GM15510 (cell line): ENCODE data around the gene FUS.

ENCODE experiments used
- POLR2A ChIP-seq: IDR thresholded peaks from 3 replicates; pipeline ENCODE4 v1.6.1; 2011; ENCODE audit warnings: borderline replicate concordance; ENCODE audit not compliant: insufficient read length; ENCODE audit errors: extremely low read depth

FUS gene

DNA sequence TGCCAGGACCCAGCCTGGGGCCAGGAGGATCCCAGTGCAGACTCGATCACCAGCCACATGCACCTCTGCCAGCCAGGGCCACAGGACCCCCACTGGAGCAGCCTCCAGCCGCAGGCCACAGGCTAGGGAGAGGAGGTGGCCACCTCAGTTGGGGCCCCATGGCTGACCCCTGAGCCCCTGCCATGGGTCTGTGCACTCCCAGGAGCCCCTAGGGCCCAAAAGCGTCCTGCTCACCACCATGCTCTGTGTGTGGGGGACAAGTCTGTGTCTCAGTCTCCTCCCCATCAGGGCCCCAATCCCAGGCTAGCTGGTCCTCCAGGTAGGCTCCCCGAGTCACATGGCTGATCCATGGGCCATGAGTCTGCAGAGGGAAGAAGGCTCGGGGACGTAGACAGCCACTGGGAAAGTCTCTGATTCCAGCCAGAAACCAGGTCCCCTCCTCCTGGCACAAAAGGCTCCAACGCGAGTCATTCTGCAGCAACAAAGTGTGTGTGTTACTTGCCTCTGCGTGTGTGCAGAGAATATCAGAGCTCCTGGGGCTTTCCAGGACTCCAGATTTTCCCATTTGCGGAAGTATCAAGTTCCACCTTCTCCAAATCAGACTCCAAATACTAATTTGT is 38.3 kb upstream of the FUS start:
- TF ChIP-seq POLR2A, result no peak

DNA sequence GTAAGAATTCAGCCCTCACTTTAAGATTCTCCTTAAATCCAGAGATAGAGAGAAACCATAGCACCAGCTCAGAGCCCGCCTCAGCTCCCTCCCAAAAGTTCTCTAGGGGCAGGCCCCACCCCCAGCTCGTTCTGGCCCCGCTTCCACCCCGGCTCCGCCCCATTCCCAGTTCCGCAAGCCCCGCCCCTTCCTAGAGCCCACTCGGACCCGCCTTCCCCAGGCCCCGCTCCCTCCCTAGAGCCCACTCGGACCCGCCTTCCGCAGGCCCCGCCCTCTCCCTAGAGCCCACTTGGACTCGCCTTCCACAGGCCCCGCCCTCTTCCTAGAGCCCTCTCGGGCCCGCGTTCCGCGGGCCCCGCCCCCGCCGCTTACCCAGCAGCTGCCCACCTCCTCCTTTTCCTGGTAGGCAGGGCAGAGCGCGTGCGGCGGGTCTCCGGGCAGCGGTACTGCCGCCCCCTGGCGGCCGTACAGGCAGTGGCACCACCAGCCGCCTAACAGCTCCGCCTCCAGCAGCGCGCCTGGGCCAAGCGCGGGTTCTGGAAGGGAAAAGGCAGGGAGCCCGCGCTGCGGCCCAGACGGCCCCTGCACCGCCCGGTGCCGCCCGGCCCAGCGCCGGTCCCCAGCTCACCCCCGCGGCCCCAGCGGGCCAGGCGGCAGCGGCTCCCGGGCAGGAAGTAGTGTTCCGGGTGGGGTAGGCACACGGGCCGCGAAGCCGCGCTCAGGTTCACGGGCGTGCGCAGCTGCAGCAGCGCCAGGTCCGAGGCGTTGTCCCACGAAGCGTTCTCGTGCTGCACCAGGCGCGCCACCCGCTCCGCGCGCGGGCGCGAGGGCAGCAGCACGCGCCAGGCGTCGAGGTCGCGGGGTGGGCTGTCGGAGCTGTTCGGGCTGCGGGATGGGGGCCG is 37.6 kb upstream of the FUS start:
- peak; percentile 27 for TF ChIP-seq POLR2A

DNA sequence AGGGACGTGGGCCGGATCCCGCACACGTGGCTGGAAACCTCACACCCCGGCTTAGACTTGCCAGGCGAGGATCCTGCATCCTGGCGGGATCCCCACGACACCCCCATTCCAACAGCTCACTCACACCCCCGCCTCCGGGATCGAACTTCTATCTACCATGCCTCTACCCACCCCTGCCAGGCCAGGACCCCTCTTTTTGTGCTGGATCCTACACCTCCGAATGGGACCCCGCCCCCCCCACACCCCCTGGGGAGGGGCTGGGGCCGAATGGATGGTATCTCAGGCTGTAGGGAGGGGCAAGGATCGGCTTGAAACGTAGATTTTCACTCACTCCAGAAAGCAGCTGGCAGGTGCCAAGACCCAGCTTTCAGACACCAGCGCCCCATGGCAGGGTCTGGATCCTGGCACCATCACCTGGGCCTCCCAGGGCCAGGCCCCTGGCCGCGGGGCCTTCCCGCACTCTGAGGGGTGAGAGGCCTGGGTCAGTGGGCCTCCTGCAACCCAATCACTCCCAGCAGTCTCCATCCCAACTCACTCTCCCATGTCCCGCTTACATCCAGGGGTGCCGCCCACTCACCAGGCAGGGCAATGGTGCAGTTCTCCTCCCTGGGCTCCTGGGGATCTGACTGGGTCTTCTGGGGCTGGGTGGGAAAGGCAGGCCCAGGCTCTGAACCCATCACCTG is 36.8 kb upstream of the FUS start:
- no peak for TF ChIP-seq POLR2A

DNA sequence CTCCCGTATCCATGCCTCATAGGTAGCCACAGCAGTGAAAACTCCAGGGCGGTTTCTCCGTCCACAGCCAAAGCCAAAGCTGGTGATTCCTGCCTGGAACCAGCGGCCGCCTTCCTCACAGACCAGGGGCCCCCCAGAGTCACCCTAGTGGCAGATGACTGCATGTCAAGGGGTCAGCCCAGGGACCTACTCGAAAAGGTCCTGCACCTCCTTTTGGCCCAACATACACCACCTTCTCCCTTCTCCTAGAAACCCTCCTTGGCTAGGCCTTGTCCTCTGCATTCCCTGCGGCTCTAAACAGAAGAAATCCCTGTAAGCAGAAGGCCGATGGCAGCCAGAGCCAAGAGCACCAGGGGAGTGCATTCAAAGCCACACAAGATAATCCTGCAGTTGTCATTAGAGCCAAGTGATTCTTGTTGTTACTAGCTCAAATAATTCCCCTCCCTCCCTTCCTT is 36.2 kb upstream of the FUS start:
- TF ChIP-seq POLR2A, result no peak

DNA sequence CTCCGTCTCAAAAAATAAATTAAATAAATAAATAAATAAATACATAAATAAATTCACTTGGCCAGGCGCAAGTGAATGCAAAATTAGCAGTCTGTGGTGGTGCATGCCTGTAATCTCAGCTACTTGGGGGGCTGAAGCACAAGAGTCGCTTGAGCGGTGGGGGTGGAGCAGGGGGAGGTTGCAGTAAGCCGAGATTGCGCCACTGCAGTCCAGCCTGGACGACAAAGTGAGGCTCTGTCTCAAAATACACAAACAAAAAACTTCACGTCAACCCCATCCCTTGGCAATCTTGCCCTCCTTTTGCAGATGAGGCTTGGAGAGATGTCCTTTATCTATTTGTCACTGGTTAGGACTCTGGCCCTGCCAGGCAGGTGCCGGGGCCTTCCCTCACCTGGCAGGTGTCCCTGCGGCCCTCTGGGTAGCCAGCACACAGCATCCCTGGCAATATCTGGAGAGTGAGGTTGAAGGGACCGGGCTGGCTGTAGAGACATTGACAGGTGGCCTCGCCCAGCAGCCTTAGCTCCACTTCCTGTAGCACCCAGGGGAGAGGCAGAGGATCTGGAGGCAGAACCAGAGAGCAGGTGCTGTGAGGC is 34.4 kb upstream of the FUS start:
- TF ChIP-seq POLR2A, result no peak

DNA sequence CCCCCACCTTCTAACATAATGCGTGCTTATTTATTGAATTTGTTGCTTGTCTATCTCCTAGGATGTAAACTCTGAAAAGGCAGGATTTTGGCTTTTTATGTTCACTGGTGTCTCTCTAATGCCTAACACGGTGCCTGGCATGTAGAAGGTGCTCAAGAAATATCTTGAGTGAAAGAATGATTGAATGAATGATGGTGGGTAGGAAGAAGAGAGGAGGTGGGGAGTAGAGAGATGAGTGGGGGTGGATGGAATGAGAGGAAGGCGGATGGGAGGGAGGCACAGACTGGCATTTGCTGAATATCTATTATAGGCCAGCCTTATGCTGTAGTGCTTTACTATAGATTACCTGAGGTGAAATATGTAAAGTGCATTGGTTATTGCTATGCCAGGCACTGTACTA is 32.4 kb upstream of the FUS start:
- no peak for TF ChIP-seq POLR2A

DNA sequence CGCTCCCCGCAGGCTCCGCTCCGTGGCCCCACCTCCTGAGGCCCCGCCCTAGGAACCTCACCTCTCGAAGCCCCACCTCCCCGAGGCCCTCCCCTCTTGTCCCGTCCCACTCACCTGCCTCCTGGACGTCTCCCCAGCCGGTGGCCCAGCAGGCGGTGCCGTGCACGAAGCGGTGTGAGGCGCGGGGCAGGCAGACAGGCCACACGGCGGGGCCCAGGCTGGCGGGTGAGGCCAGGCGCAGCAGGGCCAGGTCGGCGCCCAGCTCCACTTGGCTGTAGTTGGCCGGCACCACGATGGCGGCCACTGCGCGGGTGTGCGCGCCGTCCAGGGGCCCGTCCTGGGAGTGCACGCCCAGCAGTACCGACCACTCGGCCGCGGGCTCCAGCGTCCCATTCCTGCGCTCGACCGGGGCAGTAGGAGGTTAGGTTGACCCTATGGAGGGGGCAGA is 31.6 kb upstream of the FUS start:
- TF ChIP-seq POLR2A, result no peak

DNA sequence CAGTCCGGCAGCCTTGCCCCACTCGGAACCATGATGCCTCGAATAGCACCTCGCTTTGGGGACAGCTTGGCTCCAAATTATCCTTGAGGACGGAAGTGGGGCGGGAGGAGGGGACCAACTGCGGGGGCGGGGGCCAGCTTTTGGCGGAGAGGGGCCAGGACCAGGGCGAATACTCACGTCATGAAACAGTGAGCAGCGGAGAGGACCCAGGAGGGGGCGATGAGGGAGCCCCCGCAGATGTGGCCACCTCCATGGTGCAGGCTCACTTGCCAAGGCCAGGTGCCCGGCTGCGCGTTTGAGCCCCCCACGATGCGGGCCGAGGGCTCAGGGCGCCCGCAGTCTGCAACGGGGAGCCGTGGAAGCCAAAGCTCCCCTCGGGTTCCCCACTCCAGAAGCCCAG is 31.0 kb upstream of the FUS start:
- TF ChIP-seq POLR2A, result no peak

DNA sequence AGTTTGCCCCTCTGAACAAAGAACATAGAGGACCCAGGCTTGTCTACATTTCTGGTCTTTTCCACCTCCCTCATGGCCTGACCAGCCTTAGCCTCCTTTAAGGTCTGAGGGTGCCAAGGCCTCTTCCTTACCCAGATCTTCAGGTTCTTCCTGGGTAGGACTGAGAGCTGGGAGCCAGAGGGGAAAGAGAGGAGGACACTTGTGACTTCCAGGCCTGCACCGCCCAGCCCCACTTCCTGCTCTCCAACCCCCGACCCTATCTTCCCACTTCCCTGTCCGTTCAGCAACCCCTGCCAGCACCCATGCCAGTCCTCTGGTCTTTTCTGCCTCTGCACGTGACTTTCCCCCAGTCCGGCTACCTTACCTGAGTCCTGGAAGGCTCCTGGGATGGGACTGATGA is 30.6 kb upstream of the FUS start:
- no peak for TF ChIP-seq POLR2A

DNA sequence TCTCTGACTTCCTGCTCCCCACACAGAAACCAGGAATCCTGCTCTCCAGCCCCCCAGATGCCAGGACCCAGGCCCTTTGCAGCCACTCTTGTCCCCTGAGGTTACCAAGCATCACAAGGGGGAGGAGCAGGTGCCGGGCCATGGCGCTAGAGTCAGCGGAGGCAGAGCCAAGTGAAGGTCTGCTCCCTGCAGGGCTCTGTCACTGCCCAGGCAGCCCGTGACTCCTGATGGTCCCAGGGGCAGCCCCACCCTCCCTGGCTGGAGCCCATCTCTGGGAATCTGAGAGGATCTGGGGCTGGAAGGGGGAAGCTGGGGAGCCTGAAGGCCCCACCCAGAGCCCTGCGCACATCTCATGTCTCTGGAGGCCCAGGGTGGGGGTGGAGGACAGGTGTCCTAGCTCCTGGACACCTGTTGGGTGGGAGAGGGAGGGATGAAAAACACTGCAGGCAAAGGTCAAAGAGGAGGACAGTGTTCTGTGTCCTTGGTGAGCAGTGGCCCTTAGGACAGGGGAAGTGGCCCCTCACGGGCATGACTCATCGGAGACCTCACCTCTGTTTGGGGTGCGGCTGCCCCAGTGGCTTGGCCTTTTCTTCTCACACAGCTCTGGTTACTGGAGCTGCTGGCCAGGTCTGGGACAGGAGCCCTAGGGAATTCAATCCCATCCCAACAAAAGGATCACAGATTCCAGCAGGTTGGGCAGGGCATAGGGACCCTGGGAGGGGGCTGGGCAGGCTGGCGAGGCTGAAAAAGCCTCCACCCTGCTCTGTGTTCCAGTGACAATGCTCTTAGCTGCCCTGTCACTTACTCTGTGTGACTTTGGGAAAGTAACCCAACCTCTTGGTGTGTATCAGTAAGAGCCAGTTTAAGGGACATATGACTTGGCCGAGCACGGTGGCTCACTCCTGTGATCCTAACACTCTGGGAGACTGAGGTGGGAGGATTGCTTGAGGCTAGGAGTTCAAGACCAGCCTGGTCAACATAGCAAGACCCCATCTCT is 29.7 kb upstream of the FUS start, which contains the start of gene PRSS36:
TSS of gene PRSS36 (minus strand) at position 173 of the 997 bp plus-strand sequence. CDS start at position 142, 31 bp downstream.
- TF ChIP-seq POLR2A, result no peak

DNA sequence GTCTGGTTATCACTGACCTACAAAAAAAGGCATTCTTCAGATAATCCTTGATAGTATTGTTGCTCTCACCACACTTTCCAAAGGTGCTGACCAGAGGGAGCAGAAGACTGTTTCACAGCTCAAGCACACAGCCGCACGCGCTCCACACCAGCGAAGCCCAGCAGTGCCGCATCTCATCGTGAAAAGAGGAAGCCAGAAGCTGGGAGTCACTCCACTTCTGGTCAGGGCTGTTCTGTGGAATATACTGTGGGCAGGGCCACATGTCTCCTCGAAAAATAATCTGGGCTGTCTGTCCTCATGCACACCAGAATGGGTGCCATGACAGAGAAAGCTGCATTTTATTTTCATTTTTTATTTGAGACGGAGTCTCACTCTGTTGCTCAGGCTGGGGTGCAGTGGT is 22.8 kb upstream of the FUS start:
- no peak for TF ChIP-seq POLR2A

DNA sequence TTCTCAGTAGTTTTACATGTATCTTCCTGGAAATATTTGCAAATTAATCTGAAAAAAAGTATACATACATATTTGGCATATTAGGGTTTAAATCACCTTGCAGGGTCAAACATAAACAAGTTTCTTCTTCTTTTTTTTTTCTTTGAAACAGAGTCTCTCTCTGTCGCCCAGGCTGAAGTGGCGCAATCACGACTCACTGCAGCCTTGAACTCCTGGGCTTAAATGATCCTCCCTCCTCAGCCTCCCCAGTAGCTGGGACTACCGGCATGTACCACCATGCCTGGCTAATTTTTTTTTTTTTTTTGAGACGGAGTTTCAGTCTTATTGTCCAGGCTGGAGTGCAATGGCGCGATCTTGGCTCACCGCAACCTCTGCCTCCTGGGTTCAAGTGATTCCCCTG is 12.6 kb upstream of the FUS start:
- no peak for TF ChIP-seq POLR2A

DNA sequence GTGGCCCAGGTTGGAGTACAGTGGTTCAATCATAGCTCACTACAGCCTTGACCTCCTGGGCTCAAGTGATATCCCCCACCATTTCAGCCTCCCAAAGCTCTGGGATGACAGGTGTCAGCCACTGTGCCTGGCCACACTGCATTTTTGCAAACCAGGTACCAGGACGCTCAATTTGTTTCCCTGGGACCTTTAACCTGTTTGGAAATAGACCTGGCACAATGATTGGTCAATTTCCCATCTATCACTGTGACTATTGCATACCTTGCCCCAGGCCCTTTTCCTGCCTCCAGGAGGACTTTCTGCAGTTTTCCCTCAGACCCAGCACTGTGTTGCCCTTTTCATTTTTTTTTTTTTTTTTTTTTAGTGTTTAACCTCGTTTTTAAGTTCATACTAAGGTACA is 11.1 kb upstream of the FUS start:
- TF ChIP-seq POLR2A, result no peak

DNA sequence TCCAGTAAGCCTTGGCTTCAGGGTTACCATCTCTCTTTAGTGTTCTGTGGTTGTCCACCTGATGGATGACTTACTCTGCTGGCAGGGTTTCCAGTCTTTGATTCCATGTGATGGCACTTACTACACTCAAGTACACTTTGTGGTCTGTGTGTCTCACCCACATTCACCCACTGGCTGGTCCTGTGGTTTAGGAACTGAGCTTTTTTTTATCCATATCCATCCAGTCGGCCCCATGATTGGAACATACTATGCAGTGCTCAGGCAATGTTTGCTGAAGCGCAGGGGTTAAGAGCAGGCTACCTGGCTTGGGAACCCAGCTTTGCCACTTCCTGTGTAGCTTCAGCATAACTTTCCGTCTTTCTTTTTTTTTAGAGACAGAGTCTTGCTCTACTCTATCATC is 2.8 kb upstream of the FUS start:
- TF ChIP-seq POLR2A, result no peak
